Left ventricle myocardium inferior (tissue), 1 donor: ENCODE results near the gene ALPI. TPM values are rescaled to one million over a fixed set of nuclear protein-coding genes. Genes with fewer than 3 reads are reported as not detected.
A peak's percentile ranks its signal among the peaks of the same experiment; 100 is the strongest.

Experiments used
- DNase-seq: peaks from one replicate; pipeline ENCODE4 v3.0.0-alpha.2; 2020
- H3K27ac ChIP-seq: fragments of 200-600 bp; replicated peaks from 2 replicates; pipeline ENCODE4 v1.8.0; 2021
- H3K27me3 ChIP-seq: fragments of 200-600 bp; 2 replicates; pipeline ENCODE4 v1.8.0; 2021; ENCODE audit warnings: low read depth
- H3K36me3 ChIP-seq: fragments of 200-600 bp; 2 replicates; pipeline ENCODE4 v1.8.0; 2021
- H3K4me1 ChIP-seq: fragments of 200-600 bp; 2 replicates; pipeline ENCODE4 v1.8.0; 2021
- H3K4me3 ChIP-seq: fragments of 200-600 bp; 2 replicates; pipeline ENCODE4 v1.8.0; 2021; ENCODE audit warnings: mild to moderate bottlenecking, moderate library complexity
- H3K9me3 ChIP-seq: fragments of 200-600 bp; replicated peaks from 2 replicates; pipeline ENCODE4 v1.8.0; 2021
- intact Hi-C: fragments of 100-400 bp; cut with micrococcal nuclease; formaldehyde crosslinking; loops from one replicate; pipeline ENCODE4 v1.11.0; 2022
- total RNA-seq: library from RNA; stranded (reverse); fragmentation: NEBNext Ultra II Directional; extraction: Animal tissue kit (Norgen Biotek cat#: 25700); gene quantifications from one replicate; pipeline ENCODE4 v1.2.1, GENCODE V29; 2021
- TF ChIP-seq, protein P1 (sequence below): fragments of 200-600 bp; IDR thresholded peaks from 2 replicates; pipeline ENCODE4 v1.8.0; 2021; ENCODE audit warnings: antibody characterized with exemption, mild to moderate bottlenecking, borderline replicate concordance
- donor health status: DM: no; HTN: yes; CAD: no; lungs with severe emphysema.

Gene ALPI
- total RNA-seq, 1 donor from 2014 or later: not detected

DNA sequence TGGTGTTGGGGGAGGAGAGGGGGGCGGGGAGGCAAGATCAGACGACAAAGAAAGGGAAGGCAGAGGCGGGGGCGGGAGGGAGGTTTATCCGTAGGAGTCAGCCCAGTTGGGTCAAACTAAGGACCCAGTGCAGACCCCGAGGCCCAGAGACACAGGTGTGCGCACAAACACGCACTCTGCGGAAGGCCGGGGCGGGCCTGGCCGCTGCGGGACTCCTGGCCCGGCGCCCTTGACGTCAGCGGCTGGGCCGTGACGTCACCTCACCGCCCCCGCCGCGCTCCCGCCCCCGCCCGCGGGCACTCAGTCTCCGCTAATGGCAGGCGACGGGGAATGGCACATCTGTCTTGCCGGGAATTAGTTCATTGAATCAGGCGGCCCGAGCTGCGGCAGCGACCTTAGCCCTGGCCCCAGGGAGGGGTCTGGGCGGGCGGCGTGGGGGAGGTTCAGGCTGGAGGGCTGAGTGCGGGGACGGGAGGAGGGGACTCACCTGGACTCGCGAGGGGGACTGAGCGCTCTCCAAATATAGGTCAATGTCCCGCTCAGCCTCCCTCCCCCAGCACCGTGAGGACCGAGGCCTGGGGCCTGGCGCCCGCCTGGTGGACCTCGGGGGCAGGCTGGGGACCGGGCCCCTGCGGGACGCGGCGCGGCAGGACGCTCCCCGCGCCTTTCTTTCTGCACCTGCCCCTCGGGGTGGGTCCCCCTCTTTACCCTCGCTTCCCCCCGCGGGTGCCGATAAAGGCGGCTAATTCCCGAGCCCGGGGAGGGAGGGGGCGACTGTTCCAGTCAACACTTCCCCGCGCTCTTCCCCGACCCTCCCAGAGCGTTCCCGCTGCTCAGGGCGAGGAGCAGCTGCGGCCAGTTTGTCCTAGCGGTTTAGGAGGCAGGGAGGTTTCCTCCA lies 47.2 kb downstream of the ALPI start:
- H3K4me3 ChIP-seq: peak overlapping the region; percentile 67
- H3K9me3 ChIP-seq: no peaks in the 10 kb centered on the region
- H3K4me1 ChIP-seq: peaks cover 23% of the 10 kb centered on the region
- DNase-seq: no peak
- H3K27me3 ChIP-seq: peaks cover 60% of the 10 kb centered on the region
- intact Hi-C loops: no loop called here
- H3K36me3 ChIP-seq: no peaks in the 10 kb centered on the region
- TF ChIP-seq, protein P1, sequence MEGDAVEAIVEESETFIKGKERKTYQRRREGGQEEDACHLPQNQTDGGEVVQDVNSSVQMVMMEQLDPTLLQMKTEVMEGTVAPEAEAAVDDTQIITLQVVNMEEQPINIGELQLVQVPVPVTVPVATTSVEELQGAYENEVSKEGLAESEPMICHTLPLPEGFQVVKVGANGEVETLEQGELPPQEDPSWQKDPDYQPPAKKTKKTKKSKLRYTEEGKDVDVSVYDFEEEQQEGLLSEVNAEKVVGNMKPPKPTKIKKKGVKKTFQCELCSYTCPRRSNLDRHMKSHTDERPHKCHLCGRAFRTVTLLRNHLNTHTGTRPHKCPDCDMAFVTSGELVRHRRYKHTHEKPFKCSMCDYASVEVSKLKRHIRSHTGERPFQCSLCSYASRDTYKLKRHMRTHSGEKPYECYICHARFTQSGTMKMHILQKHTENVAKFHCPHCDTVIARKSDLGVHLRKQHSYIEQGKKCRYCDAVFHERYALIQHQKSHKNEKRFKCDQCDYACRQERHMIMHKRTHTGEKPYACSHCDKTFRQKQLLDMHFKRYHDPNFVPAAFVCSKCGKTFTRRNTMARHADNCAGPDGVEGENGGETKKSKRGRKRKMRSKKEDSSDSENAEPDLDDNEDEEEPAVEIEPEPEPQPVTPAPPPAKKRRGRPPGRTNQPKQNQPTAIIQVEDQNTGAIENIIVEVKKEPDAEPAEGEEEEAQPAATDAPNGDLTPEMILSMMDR: no peak
- no peak overlapping the region for H3K27ac ChIP-seq

DNA sequence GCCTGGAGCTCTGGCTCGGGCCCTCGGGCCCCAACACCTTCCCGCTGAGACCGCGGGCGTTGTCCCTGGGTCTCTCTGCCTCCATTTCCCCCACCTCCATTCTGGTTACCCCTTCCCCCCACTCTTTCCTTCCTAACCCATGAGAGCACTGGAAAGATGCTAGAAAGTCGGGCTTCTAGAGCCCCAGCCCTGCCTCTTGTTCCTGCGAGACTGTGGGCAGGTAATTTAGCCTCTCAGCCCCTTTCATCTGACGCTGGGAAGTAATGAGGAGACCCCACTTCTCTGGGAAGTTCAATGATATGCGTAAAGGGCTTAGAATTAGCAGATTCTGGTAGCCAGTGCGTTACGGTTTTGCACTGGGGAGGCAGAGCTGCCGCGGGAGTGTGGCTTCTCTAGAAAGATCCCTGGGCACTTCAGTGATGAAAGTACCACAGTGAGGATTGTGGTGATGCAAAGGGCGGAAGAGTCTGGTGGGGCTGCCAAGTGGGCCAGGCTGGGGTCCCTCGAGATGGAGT lies 47.9 kb downstream of the ALPI start:
- Histone ChIP-seq H3K4me1 (peaks cover 23% of the 10 kb centered on the region), H3K27ac (no peak overlapping the region), H3K4me3 (peak overlapping the region; percentile 67), H3K9me3 (no peaks in the 10 kb centered on the region), H3K27me3 (peaks cover 67% of the 10 kb centered on the region), H3K36me3 (no peaks in the 10 kb centered on the region)
- no peak for DNase-seq
- TF ChIP-seq, protein P1: no peak
- intact Hi-C loops: no loop called here

DNA sequence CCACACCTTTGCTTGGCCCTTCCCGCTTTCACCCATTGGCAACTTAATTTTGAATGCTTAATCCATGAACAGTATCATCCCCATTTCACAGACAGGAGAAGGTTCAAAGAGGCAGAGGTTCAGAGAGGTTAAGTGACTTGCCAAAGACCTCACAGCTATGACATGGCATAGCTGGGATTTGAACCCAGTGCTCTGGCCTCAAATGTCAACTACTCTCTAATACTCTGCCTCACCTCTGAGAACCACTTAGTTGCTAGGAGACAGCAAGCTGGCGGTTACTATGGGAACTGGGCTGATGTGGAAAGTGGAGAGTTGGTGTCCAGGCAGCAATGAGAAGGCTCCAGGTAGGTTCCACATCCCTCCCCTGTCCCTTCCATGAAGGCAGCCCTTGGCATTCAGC lies 48.5 kb downstream of the ALPI start:
- peaks cover 69% of the 10 kb centered on the region for H3K27me3 ChIP-seq

DNA sequence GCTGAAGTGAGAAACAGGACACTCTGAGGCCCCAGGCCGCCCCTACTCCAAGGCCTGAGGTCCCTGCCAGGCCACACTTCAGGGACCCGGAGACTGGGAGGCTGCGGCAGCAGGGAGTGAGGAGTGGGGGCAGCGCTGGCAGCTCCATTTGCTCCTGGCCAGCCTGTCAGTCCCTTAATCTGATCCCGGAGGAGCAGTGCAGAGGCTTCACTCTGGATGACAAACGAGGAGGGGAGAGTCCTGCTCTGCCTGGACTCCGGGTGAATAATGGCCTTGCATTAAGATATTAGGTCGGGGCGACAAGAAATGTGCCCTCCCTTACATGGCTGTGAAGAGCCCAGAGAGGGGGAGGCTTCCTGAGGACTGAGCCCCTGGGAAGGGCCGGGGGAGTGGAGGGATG lies 49.9 kb downstream of the ALPI start:
- Histone ChIP-seq H3K36me3 (no peaks in the 10 kb centered on the region), H3K27ac (no peak overlapping the region), H3K4me3 (no peak overlapping the region), H3K9me3 (no peaks in the 10 kb centered on the region), H3K4me1 (peaks cover 23% of the 10 kb centered on the region), H3K27me3 (peaks cover 64% of the 10 kb centered on the region)
- TF ChIP-seq, protein P1: no peak
- intact Hi-C loops: no loop called here
- DNase-seq: no peak

More for the DNA sequence above, 48.5 kb downstream of the ALPI start:
- Histone ChIP-seq H3K9me3 (no peaks in the 10 kb centered on the region), H3K4me3 (no peak overlapping the region), H3K4me1 (peaks cover 23% of the 10 kb centered on the region), H3K27ac (no peak overlapping the region), H3K36me3 (no peaks in the 10 kb centered on the region)
- intact Hi-C loops: no loop called here
- no peak for DNase-seq
- TF ChIP-seq, protein P1: no peak

- Histone ChIP-seq H3K27ac (no peak overlapping the region), H3K9me3 (no peaks in the 10 kb centered on the region), H3K4me3 (no peak overlapping the region), H3K27me3 (peaks cover 64% of the 10 kb centered on the region), H3K36me3 (no peaks in the 10 kb centered on the region), H3K4me1 (peaks cover 23% of the 10 kb centered on the region)
- no peak for DNase-seq
- intact Hi-C loops: no loop called here
- TF ChIP-seq, protein P1: no peak
These were observed 50.8 kb downstream of the ALPI start for GRCh38 chr2:232506709-232507108.
